A549 (cell line): Measurements from ENCODE around the gene SCYL1. TPM values are rescaled to one million over a fixed set of nuclear protein-coding genes. Genes with fewer than 3 reads are reported as not detected.

Experiments used
- ATAC-seq, 2 experiments: fragments of 200-7000 bp in 1 of 2; fragments of >200 bp in 1 of 2; cut with Nextera tagmentation in 1 of 2; cut with Tn5 transposase in 1 of 2; 3 replicates each; pipeline versions ENCODE4 v1.8.0 to v1.9.1; 2018 to 2020; ENCODE audit warnings: mild to moderate bottlenecking in 1 of 2, moderate library complexity in 1 of 2
- CTCF ChIA-PET: fragments of 300-600 bp; sonication (Branson Sonifier 250); formaldehyde crosslinking; extraction: SDS; loops from one replicate; lab custom pipeline; 2021; ENCODE audit warnings: antibody characterized with exemption, inconsistent platforms; lab: Yijun Ruan, JAX
- POLR2A ChIA-PET: fragments of 350-600 bp; formaldehyde crosslinking; extraction: SDS; loops from one replicate; lab custom pipeline; 2021; ENCODE audit warnings: antibody characterized with exemption, inconsistent platforms; lab: Yijun Ruan, JAX
- DNase-seq, 2 experiments: peaks; one replicate each; pipeline versions ENCODE4 v3.0.0 to v3.0.0-alpha.2; 2011 to 2016; ENCODE audit warnings: low read depth in 1 of 2, low spot score in 1 of 2
- FAIRE-seq: peaks from 2 replicates; lab custom pipeline; 2011; peaks lifted over from hg19 to GRCh38; lab: Jason Lieb, UNC
- H3K27ac ChIP-seq, 2 experiments: fragments of >200 bp; sonication (Bioruptor Twin); formaldehyde crosslinking; 3 replicates each; pipeline ENCODE4 v1.5.1; 2016 to 2017
- H3K4me1 ChIP-seq: fragments of >200 bp; sonication (Bioruptor Twin); formaldehyde crosslinking; 3 replicates; pipeline ENCODE4 v1.6.1; 2016
- H3K4me2 ChIP-seq: fragments of >200 bp; sonication (Bioruptor Twin); formaldehyde crosslinking; 3 replicates; pipeline ENCODE4 v1.6.1; 2016
- H3K4me3 ChIP-seq: fragments of >200 bp; sonication (Bioruptor Twin); formaldehyde crosslinking; 3 replicates; pipeline ENCODE4 v1.5.1; 2016
- H3K9me3 ChIP-seq: fragments of >200 bp; sonication (Bioruptor Twin); formaldehyde crosslinking; 3 replicates; pipeline ENCODE4 v1.6.1; 2016
- BHLHE40 ChIP-seq: IDR thresholded peaks from 2 replicates; pipeline ENCODE4 v1.6.1; 2012; ENCODE audit warnings: low read depth, low read length, inconsistent platforms
- CBX2 ChIP-seq: fragments of 200-600 bp; sonication (generic); IDR thresholded peaks from 2 replicates; pipeline ENCODE4 v1.6.1; 2016; ENCODE audit warnings: low read depth, mild to moderate bottlenecking, borderline replicate concordance
- CEBPB ChIP-seq, 2 experiments: fragments of >200 bp in 1 of 2; sonication (Bioruptor Twin) in 1 of 2; formaldehyde crosslinking in 1 of 2; IDR thresholded peaks; 2 replicates each; pipeline ENCODE4 v1.6.1; 2012 to 2016
- CHD2 ChIP-seq: fragments of 150-350 bp; IDR thresholded peaks from 2 replicates; pipeline ENCODE4 v1.6.1; 2014; ENCODE audit warnings: low read length; ENCODE audit not compliant: partially characterized antibody
- CHD4 ChIP-seq: fragments of 200-600 bp; sonication (generic); IDR thresholded peaks from 2 replicates; pipeline ENCODE4 v1.6.1; 2016; ENCODE audit warnings: antibody characterized with exemption, mild to moderate bottlenecking, borderline replicate concordance
- EHF ChIP-seq: fragments of 250-450 bp; sonication (Bioruptor Pico); IDR thresholded peaks from 2 replicates; pipeline ENCODE4 v1.5.0; 2020; ENCODE audit warnings: mild to moderate bottlenecking
- ESRRA ChIP-seq: fragments of 150-350 bp; IDR thresholded peaks from 2 replicates; pipeline ENCODE4 v1.6.1; 2014; ENCODE audit warnings: mild to moderate bottlenecking, low read length, borderline replicate concordance
- FOSL2 ChIP-seq, 2 experiments: fragments of 450-650 bp in 1 of 2; fragments of >200 bp in 1 of 2; sonication (Bioruptor Twin) in 1 of 2; formaldehyde crosslinking; IDR thresholded peaks; 2 replicates each; pipeline versions ENCODE4 v1.5.0 to v1.6.1; 2016 to 2020; ENCODE audit warnings: mild to moderate bottlenecking in 1 of 2, moderate library complexity in 1 of 2
- FOXS1 ChIP-seq: fragments of 250-450 bp; sonication (Bioruptor Pico); IDR thresholded peaks from 2 replicates; pipeline ENCODE4 v1.5.0; 2020; ENCODE audit warnings: mild to moderate bottlenecking, moderate library complexity
- HOXA7 ChIP-seq: fragments of 250-450 bp; sonication (Bioruptor Pico); IDR thresholded peaks from 2 replicates; pipeline ENCODE4 v1.5.0; 2020; ENCODE audit warnings: mild to moderate bottlenecking, moderate library complexity
- JUN ChIP-seq, 2 experiments: fragments of >200 bp; sonication (Bioruptor Twin); formaldehyde crosslinking; IDR thresholded peaks; 2 replicates in 1 of 2; 3 replicates in 1 of 2; pipeline ENCODE4 v1.6.1; 2016 to 2017
- JUNB ChIP-seq: fragments of >200 bp; sonication (Bioruptor Twin); formaldehyde crosslinking; IDR thresholded peaks from 2 replicates; pipeline ENCODE4 v1.6.1; 2016
- KDM1A ChIP-seq: fragments of 200-600 bp; sonication (generic); IDR thresholded peaks from 2 replicates; pipeline ENCODE4 v1.6.1; 2016; ENCODE audit warnings: low read depth, mild to moderate bottlenecking
- KDM5A ChIP-seq: fragments of 200-600 bp; sonication (generic); IDR thresholded peaks from 2 replicates; pipeline ENCODE4 v1.6.1; 2016; ENCODE audit warnings: antibody characterized with exemption, mild to moderate bottlenecking
- MAZ ChIP-seq: fragments of 150-350 bp; IDR thresholded peaks from 2 replicates; pipeline ENCODE4 v1.6.1; 2014; ENCODE audit warnings: antibody characterized with exemption, low read depth, low read length, borderline replicate concordance
- MYC ChIP-seq: IDR thresholded peaks from 2 replicates; pipeline ENCODE4 v1.6.1; 2012; ENCODE audit warnings: mild to moderate bottlenecking, inconsistent platforms, low read length, improper control_type of control experiment, borderline replicate concordance
- NFE2L2 ChIP-seq: fragments of 150-350 bp; conservative IDR thresholded peaks from 2 replicates; pipeline ENCODE4 v1.6.1; 2014; ENCODE audit warnings: low read length
- NPAS2 ChIP-seq: fragments of 250-450 bp; sonication (Bioruptor Pico); IDR thresholded peaks from 2 replicates; pipeline ENCODE4 v1.8.0; 2022; ENCODE audit warnings: mild to moderate bottlenecking, moderate library complexity, borderline replicate concordance
- RARB ChIP-seq: fragments of 250-450 bp; sonication (Bioruptor Pico); IDR thresholded peaks from 2 replicates; pipeline ENCODE4 v1.8.0; 2021; ENCODE audit warnings: mild to moderate bottlenecking, moderate library complexity
- RFX5 ChIP-seq: fragments of 450-650 bp; IDR thresholded peaks from 2 replicates; pipeline ENCODE4 v1.7.1; 2014; ENCODE audit warnings: antibody characterized with exemption, mild to moderate bottlenecking, moderate library complexity
- RNF2 ChIP-seq: fragments of 200-600 bp; sonication (generic); IDR thresholded peaks from 2 replicates; pipeline ENCODE4 v1.6.1; 2016; ENCODE audit warnings: low read depth, mild to moderate bottlenecking, antibody characterized with exemption, moderate library complexity, borderline replicate concordance
- SMC3 ChIP-seq: fragments of >200 bp; sonication (Bioruptor Twin); formaldehyde crosslinking; IDR thresholded peaks from 3 replicates; pipeline ENCODE4 v1.6.1; 2018; ENCODE audit warnings: inconsistent platforms
- TP53 ChIP-seq: fragments of 250-450 bp; sonication (Bioruptor Pico); IDR thresholded peaks from 2 replicates; pipeline ENCODE4 v1.5.0; 2021; ENCODE audit warnings: mild to moderate bottlenecking, moderate library complexity
- ZC3H11A ChIP-seq: fragments of 450-650 bp; IDR thresholded peaks from 2 replicates; pipeline ENCODE4 v1.6.1; 2014; ENCODE audit warnings: antibody characterized with exemption, mild to moderate bottlenecking
- ZNF302 ChIP-seq: fragments of 250-450 bp; sonication (Bioruptor Pico); IDR thresholded peaks from 2 replicates; pipeline ENCODE4 v1.9.0; 2021; ENCODE audit warnings: inconsistent platforms, mild to moderate bottlenecking, moderate library complexity
- WGBS: methylation state at CpG from one replicate; pipeline ENCODE4 v1.1.6; 2017; ENCODE audit errors: missing lambda C conversion rate; 5-methylcytosine and 5-hydroxymethylcytosine counted together
- polyA plus RNA-seq, 4 experiments: library from polyadenylated mRNA; depleted of rRNA in 3 of 4; stranded (reverse); fragments of >200 nt; fragmentation: RNase III in 1 of 4; extraction: RNeasy Plus Mini Kit Qiagen cat#74134 plus additional on column Dnase treatment in 1 of 4; gene quantifications; 2 replicates in 3 of 4; 3 replicates in 1 of 4; pipeline ENCODE4 v1.2.3, GENCODE V29; 2011 to 2017
- TF ChIP-seq, protein P1 (sequence below): fragments of 200-600 bp; sonication (generic); IDR thresholded peaks from 2 replicates; pipeline ENCODE4 v1.6.1; 2016; ENCODE audit warnings: antibody characterized with exemption, mild to moderate bottlenecking, moderate library complexity
- TF ChIP-seq, protein P2 (sequence below): fragments of 250-450 bp; sonication (Bioruptor Pico); IDR thresholded peaks from 2 replicates; pipeline ENCODE4 v1.5.0; 2021; ENCODE audit warnings: mild to moderate bottlenecking, moderate library complexity, borderline replicate concordance
- TF ChIP-seq, protein P3 (sequence below): fragments of >200 bp; sonication (Bioruptor Twin); formaldehyde crosslinking; IDR thresholded peaks from 3 replicates; pipeline ENCODE4 v1.6.1; 2016
- TF ChIP-seq, protein P4 (sequence below): fragments of >200 bp; sonication (Bioruptor Twin); formaldehyde crosslinking; IDR thresholded peaks from 3 replicates; pipeline ENCODE4 v1.5.1; 2016
- TF ChIP-seq, protein P5 (sequence below): fragments of >200 bp; sonication (Bioruptor Twin); formaldehyde crosslinking; IDR thresholded peaks from 2 replicates; pipeline ENCODE4 v1.6.1; 2016
- TF ChIP-seq, protein P6 (sequence below): IDR thresholded peaks from 2 replicates; pipeline ENCODE4 v1.6.1; 2012; ENCODE audit warnings: low read depth, borderline replicate concordance

Gene SCYL1
- polyA plus RNA-seq, 2 of the 4 experiments (the other 2 are of a cell fraction), result 30.8 to 46.8 TPM

DNA sequence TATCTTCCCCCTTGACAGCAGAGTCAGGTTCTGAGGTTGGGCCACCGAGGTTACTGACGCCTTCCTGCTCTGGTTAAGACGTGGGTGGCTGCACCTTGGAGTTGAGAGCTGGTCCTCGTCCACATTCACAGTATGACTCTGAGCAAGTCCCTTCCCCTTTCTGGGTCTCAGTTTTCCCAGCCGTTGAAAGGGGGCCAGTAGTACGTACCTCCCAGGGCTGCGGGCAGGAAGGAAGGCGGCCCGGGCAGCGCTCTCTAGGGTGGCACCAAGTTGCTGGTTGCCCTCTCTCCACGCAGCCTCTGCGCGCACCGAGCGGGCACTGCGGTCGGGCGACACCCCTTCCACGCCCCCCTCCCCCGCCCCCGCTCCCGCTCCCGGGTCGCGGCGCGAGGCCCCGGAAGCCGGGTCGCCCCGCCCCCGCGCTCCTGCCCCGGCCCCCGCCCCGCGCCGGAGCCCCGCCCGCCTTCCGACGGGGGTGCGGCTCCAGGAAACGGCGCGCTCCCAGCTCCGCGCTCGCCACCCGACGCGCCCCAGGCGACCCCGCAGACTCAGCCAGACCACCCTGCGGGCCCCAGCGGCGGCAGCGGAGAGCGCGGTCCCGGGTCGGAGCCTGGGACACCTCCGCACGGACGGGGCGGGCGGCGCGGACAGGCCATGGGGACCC lies 50.8 kb downstream of the SCYL1 start, which contains the start of gene EHBP1L1:
Gene EHBP1L1, plus strand, starts transcription at position 486 of the 664 bp plus-strand sequence. CDS start 250 bp downstream, outside the sequence.
- WGBS, result 7% methylated on average over 16 of the region's 69 CpGs
- H3K4me2 ChIP-seq, result peak within 1 kb of the TSS; percentile 97
- peak within 1 kb of the TSS; percentile 92 to 98 for H3K27ac ChIP-seq
- FAIRE-seq (no peak), ATAC-seq (peak; percentile 9 to 11), DNase-seq (peak; percentile 64 to 68)
- peaks cover 57% of the 10 kb centered on the region for H3K4me1 ChIP-seq
- H3K4me3 ChIP-seq, result peak within 1 kb of the TSS; percentile 82
- POLR2A ChIA-PET, result interaction anchor here (1.0 kb wide), 1 partner anchor 11 kb away, joined by 3 read pairs; no protein-coding TSS in a partner anchor
- H3K9me3 ChIP-seq, result no peaks in the 10 kb centered on the region
- CTCF ChIA-PET, result interaction anchor here (0.6 to 6.6 kb wide), 8 partner anchors 12 to 58 kb away, joined by 3 to 58 read pairs (median 5); partner anchors contain the start of gene KCNK7
- TF ChIP-seq, protein P1, sequence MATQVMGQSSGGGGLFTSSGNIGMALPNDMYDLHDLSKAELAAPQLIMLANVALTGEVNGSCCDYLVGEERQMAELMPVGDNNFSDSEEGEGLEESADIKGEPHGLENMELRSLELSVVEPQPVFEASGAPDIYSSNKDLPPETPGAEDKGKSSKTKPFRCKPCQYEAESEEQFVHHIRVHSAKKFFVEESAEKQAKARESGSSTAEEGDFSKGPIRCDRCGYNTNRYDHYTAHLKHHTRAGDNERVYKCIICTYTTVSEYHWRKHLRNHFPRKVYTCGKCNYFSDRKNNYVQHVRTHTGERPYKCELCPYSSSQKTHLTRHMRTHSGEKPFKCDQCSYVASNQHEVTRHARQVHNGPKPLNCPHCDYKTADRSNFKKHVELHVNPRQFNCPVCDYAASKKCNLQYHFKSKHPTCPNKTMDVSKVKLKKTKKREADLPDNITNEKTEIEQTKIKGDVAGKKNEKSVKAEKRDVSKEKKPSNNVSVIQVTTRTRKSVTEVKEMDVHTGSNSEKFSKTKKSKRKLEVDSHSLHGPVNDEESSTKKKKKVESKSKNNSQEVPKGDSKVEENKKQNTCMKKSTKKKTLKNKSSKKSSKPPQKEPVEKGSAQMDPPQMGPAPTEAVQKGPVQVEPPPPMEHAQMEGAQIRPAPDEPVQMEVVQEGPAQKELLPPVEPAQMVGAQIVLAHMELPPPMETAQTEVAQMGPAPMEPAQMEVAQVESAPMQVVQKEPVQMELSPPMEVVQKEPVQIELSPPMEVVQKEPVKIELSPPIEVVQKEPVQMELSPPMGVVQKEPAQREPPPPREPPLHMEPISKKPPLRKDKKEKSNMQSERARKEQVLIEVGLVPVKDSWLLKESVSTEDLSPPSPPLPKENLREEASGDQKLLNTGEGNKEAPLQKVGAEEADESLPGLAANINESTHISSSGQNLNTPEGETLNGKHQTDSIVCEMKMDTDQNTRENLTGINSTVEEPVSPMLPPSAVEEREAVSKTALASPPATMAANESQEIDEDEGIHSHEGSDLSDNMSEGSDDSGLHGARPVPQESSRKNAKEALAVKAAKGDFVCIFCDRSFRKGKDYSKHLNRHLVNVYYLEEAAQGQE, result no peak
- no peak for TF ChIP-seq SMC3
- TF ChIP-seq RARB (CRISPR knock-in tag), result no peak
- no peak for TF ChIP-seq RNF2
- TF ChIP-seq JUN (IDR thresholded peaks at IDR 0.05), result peak; percentile 39 to 84
- TF ChIP-seq KDM1A, result peak; percentile 85; the same call in 1 of the 2 replicates
- TF ChIP-seq KDM5A, result no peak
- TF ChIP-seq, protein P2, sequence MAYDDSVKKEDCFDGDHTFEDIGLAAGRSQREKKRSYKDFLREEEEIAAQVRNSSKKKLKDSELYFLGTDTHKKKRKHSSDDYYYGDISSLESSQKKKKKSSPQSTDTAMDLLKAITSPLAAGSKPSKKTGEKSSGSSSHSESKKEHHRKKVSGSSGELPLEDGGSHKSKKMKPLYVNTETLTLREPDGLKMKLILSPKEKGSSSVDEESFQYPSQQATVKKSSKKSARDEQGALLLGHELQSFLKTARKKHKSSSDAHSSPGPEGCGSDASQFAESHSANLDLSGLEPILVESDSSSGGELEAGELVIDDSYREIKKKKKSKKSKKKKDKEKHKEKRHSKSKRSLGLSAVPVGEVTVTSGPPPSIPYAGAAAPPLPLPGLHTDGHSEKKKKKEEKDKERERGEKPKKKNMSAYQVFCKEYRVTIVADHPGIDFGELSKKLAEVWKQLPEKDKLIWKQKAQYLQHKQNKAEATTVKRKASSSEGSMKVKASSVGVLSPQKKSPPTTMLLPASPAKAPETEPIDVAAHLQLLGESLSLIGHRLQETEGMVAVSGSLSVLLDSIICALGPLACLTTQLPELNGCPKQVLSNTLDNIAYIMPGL, result no peak
- no peak for TF ChIP-seq ESRRA
- TF ChIP-seq MYC, result no peak
- TF ChIP-seq FOSL2 (IDR thresholded peaks at IDR 0.05), result no peak
- no peak for TF ChIP-seq FOSL2 (CRISPR knock-in tag; IDR thresholded peaks at IDR 0.05)
- TF ChIP-seq, protein P3, sequence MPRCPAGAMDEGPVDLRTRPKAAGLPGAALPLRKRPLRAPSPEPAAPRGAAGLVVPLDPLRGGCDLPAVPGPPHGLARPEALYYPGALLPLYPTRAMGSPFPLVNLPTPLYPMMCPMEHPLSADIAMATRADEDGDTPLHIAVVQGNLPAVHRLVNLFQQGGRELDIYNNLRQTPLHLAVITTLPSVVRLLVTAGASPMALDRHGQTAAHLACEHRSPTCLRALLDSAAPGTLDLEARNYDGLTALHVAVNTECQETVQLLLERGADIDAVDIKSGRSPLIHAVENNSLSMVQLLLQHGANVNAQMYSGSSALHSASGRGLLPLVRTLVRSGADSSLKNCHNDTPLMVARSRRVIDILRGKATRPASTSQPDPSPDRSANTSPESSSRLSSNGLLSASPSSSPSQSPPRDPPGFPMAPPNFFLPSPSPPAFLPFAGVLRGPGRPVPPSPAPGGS, result 0 out of 3 replicates have a peak, but pooled peaks have one; percentile 50
- TF ChIP-seq, protein P4, sequence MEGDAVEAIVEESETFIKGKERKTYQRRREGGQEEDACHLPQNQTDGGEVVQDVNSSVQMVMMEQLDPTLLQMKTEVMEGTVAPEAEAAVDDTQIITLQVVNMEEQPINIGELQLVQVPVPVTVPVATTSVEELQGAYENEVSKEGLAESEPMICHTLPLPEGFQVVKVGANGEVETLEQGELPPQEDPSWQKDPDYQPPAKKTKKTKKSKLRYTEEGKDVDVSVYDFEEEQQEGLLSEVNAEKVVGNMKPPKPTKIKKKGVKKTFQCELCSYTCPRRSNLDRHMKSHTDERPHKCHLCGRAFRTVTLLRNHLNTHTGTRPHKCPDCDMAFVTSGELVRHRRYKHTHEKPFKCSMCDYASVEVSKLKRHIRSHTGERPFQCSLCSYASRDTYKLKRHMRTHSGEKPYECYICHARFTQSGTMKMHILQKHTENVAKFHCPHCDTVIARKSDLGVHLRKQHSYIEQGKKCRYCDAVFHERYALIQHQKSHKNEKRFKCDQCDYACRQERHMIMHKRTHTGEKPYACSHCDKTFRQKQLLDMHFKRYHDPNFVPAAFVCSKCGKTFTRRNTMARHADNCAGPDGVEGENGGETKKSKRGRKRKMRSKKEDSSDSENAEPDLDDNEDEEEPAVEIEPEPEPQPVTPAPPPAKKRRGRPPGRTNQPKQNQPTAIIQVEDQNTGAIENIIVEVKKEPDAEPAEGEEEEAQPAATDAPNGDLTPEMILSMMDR, result no peak
- no peak for TF ChIP-seq CBX2
- TF ChIP-seq HOXA7, result no peak
- no peak for TF ChIP-seq ZNF302 (CRISPR knock-in tag)
- TF ChIP-seq, protein P5, sequence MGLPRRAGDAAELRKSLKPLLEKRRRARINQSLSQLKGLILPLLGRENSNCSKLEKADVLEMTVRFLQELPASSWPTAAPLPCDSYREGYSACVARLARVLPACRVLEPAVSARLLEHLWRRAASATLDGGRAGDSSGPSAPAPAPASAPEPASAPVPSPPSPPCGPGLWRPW, result no peak
- no peak for TF ChIP-seq NFE2L2
- no peak for TF ChIP-seq BHLHE40
- TF ChIP-seq FOXS1, result no peak
- TF ChIP-seq RFX5, result no peak
- 0 out of 2 replicates have a peak, but pooled peaks have one; percentile 74 for TF ChIP-seq TP53 (CRISPR knock-in tag)
- TF ChIP-seq EHF (CRISPR knock-in tag), result no peak
- no peak for TF ChIP-seq NPAS2 (CRISPR knock-in tag)
- no peak for TF ChIP-seq MAZ
- TF ChIP-seq ZC3H11A, result no peak
- TF ChIP-seq, protein P6, sequence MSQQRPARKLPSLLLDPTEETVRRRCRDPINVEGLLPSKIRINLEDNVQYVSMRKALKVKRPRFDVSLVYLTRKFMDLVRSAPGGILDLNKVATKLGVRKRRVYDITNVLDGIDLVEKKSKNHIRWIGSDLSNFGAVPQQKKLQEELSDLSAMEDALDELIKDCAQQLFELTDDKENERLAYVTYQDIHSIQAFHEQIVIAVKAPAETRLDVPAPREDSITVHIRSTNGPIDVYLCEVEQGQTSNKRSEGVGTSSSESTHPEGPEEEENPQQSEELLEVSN, result no peak
- no peak for TF ChIP-seq CHD2
- 0 out of 2 replicates have a peak, but pooled peaks have one; percentile 94 for TF ChIP-seq CHD4
- TF ChIP-seq JUNB, result no peak
- TF ChIP-seq CEBPB (IDR thresholded peaks at IDR 0.05), result no peak
